Activated CD8-positive, alpha-beta memory T cell treated with anti-CD3 and anti-CD28 coated beads, Interleukin-2, amount 50 U/mL, for 24 hours (primary cell): ENCODE measurements around the gene BAG3.
"Not testable (repeated sequence)": the region's sequence is repeated elsewhere in the genome, so short reads cannot be mapped to it uniquely, and the experiment has no call there.

Experiments
- DNase-seq: peaks from one replicate; pipeline ENCODE4 v3.0.0-alpha.2; 2020; ENCODE audit errors: extremely low read depth

The BAG3 gene

DNA sequence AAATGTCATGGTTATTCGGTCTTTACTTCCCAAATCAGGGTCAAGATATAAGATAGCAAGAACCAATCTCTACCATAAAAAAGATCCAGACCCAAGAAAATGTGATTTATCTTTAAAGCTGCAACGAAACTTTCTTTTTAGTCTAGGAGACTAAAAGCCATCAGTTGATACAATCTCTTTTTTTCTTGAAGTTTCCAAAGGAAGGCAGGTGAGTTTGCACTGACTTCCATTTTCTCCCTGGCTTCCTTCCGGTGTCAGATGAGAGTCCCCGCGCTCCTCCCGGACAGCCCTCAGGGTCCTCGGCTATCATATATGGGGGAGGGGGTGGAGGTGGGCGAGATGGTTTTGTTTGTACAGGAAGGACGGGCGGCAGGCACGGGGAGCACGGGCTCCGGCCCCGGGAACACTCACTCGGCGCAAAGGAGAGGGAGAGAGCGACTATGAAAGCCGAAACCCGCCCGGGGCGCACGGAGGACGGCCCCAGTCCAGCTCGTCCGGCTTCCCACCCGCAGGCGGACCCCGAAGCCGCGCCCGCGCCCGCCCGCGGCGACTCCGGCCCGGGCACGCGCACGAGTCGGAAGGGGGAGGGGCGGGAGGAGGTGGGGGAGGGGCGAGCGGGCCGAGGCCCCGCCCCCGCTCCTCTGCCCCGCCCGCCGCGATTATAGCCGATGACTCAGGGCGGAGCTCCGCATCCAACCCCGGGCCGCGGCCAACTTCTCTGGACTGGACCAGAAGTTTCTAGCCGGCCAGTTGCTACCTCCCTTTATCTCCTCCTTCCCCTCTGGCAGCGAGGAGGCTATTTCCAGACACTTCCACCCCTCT, at the start of gene BAG3:
Gene BAG3, plus strand, starts transcription at position 689 of the 822 bp plus-strand sequence. CDS start 296 bp downstream, outside the sequence.
- DNase-seq = peak; percentile 41

DNA sequence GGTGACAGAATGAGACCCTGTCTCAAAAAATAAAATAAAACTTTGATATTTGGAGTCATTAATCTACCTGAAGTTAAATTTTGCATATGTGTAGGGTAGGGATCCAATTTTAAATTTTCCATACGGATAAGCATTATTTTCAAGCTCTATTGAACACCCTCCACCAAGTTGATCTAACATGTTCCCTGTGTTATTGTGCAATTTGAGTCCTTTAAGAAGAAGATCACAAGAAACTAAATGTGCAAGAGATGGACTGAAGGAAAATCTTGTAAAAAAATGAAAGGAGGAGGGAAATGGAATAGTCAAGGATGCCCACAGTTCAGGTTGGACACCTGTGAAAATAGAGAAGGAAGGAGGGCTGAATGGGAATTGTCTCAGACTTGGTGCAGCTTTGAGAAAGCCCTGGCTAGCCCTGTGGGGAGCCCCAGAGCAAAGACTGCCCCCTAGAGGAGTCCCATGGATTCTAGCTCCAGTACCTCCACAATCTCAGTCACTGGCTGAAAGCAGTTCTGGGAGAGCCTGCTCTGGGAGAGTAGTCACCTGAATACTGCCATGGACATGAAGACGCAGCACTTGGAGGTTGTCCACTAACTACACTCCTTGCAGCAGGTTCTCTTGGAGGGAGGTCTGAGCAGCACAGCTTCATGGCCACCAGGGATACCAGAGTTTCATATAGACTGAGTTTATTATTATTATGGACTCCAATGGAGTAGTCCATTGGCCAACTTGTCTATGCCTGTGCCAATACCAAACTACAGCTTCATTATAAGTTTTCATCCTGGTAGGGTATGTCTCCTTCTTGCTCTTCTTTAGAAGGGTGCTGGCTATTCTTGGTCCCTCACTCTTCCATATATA, 48.7 kb upstream of the BAG3 start:
- DNase-seq = no peak

DNA sequence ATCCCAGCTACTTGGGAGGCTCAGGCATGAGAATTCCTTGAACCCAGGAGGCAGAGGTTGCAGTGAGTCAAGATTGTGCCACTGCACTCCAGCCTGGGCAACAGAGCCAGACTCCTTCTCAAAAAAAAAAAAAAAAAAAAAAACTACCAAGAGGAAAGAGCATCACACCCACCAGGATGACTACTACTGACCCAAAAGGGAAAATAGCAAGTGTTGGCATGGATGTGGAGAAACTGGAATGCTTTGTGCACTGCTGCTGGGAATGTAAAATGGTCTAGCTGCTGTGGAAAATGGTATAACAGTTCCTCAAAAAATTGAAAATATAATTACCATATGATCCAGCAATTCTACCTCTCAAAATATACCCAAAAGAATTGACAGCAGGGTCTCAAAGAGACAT, 46.7 kb upstream of the BAG3 start:
- DNase-seq = no peak

DNA sequence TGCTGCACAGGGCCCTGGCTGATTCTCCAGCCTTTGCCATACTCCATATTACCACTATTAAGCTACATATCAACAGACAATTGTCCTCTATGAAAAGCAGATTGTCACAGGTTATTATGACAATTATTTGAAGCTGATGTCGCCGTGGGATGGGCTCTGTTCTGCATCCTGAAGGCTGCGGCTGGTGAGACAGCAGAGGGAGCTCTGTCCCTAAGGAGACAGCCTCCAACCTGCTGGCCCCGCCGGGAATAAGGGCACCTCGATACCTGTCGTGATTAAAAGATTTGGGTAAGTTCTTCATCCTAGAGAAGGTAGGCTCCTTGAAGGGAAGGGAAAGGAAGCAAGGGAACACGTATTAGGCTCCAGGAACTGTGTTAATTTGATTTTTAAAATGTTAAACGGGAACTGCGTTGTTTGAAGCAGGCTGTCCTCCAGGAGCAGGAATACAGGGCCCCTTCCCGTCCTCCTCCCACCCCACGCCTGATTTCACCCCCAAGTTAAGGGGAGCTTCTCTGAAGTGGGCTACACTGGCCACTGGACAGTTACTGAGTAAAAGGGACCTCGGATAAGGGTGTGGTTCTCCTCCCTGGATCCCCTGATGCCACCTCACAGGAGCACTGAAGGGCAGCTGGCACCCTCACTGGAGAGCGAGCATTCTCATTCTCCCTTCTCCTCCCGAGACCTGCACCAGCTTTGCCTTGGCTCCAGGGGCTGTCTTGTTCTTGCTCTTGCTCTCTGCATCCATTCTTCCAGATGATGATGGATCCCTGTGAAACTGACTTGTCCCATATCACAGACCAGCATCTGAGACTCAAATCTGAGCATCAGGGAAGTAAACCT, 42.6 kb upstream of the BAG3 start:
- no peak for DNase-seq

DNA sequence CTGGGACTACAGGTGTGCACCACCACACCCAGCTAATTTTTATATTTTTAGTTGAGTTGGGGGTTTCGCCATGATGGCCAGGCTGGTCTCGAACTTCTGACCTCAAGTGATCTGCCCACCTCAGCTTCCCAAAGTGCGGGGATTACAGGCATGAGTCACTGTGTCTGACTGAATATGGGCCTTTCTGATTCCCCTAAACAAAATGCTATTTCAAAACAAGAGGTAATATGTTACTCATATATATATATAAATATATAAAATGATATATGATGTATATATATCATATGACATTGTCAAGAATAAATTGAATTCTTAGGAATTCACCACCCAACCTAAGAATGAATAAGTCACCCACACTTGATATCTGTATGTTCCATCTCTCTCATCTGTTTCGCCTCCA, 41.7 kb upstream of the BAG3 start:
- DNase-seq = no peak

DNA sequence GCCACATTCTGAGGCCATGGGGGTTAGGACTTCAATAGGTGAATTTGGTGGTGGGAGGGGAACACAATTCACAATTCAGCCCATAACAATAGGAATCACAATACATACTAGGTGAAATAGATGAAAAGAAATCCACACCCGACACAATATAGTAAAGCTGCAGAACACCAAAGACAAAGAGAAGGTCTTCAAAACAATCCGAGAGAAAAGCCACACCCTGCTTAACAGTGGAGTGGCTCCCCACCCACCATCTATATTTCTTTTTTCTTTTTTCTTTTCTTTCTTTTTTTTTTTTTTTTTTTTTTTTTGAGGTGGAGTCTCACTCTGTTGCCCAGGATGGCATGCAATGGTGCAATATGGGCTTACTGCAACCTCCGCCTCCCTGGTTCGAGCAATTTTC, 39.7 kb upstream of the BAG3 start:
- no peak for DNase-seq

DNA sequence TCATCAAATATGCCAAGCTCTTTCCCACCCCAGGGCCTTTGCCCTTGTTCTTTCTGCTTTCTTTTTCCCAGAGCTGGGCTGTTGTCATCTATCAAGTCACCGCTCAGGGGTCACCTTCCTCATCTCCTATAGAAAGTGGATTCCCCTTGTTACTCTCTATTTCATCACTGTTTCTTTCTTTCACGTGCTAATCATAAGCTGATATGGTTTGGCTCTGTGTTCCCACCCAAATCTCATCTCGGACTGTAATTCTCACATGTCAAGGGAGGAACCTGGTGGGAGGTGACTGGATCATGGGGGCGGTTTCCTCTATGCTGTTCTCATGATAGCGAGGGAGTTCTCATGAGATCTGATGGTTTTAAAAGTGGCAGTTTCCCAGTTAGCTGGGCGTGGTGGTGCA, 37.4 kb upstream of the BAG3 start:
- DNase-seq = no peak

DNA sequence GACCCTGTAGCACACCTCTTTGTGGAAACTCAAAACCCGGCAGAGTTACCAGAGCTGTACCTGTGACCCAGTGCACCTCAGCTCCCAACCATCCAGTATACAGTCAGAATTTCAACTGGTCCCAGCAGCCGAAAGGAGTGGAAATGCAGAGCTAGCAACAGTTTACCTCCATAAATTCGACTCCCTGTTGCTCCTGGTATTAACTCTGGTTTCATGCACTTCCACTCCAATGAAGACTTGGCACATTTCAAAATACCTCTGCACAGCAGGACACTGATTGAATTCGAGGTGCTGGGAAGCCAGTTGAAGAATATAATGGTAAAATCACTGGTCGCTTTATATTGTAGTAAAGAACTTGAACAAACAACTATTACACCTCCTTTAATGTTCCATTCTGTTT, 36.5 kb upstream of the BAG3 start:
- DNase-seq = no peak

DNA sequence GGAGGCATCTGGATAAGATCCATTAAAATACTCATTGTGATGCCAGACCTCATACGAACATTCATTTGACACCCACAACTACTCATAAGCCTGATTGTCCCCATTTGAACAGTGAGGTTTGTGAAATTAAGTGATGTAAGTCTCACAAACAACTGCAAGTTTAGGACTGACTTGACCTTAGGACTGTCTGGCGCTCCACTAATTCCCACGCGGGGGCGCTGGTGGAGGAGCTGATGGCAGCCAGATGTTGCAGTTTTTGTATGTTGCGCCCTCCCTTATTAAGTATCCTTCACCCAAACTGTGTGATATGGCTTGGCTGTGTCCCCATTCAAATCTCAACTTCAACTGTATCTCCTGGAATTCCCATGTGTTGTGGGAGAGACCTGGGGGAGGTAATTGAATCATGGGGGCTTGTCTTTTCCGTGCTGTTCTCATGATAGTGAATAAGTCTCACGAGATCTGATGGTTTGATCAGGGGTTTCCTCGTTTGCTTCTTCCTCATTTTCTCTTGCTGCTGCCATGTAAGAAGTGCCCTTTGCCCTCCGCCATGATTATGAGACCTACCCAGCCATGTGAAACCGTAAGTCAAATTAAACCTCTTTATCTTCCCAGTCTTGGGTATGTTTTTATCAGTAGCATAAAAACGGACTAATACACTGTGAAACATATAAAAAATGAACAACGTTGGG, 34.2 kb upstream of the BAG3 start:
- no peak for DNase-seq

DNA sequence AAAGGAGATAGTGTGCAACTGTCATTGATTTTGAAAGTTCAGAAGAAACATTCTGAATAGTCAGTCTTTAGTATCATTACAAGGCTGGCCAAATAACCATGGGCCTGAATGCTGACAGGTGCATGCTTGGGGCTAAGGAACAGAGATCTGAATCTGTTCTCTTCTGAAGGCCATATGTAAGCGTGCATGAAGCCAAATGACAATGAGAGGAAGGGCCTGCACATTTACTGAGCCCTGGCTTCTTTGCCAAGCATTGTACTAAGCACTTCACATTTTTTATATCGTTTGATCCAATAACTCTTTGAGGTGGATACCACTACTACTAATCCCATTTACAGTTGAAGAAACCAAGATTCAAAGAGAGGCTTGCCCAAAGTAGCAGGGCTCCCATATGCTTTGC, 32.0 kb upstream of the BAG3 start:
- DNase-seq = no peak

DNA sequence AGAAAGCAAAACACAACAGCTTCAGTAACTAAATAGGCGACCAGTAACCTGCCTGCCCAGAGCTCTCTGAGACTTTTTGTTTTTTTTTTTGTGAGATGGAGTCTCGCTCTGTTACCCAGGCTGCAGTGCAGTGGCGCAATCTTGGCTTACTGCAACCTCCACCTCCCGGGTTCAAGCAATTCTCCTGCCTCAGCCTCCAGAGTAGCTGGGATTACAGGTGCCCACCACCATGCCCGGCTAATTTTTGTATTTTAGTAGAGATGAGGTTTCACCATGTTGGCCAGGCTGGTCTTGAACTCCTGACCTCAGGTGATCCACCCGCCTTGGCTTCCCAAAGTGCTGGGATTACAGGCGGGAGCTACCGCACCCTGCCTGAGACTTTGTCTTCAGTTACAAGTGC, 31.4 kb upstream of the BAG3 start:
- DNase-seq = not testable (repeated sequence)

DNA sequence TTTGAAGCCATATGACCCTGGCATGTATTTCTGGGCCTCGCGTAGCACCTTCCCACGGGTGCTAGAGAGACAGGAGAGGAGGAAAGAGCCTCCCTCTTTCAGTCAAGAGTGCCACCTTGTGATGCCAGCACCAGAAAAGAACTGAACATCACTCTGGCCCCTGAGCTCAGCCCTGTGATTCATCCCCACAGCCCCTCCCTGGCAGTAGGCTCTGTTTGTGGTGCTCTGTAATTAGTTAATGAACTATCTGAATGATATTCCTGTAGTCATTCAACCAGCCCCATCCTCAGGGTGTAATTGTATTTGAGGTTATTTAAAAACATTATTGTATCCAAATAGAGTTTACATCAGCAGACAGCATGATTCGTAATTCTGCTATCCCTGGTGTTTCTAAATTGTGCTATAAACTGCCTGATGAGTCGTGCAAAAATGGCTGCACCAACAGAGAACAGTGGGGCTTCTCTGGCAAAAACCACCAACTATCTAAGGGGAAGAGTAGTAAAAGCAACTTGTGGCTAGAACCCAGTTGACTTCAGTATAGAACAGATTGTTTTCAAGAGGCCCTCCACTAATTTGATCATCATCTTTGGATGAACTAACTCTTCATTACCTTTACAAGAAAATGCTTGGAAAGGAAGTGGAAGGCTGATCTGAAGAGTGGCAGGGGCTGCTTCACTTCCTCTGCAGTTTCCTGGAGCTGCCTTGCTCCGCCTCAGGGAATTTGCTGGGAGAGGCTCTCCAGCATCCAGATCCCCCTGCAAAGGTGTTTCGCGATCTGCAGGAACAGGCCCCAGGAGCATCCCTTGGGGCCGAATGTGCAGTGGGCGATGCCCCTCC, 30.7 kb upstream of the BAG3 start:
- no peak for DNase-seq

DNA sequence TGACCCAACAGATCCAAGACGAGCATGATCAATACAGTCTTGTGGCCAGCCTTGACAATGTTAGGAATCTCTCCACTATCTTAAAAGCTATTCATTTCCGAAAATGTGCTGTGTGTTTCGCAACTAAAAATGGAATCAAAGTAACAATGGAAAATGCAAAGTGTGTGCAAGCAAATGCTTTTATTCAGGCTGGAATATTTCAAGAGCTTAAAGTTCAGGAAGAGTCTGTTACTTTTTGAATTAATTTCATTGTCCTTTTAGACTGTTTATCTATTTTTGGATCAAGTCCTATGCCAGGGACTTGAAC, 30.1 kb upstream of the BAG3 start:
- no peak for DNase-seq

DNA sequence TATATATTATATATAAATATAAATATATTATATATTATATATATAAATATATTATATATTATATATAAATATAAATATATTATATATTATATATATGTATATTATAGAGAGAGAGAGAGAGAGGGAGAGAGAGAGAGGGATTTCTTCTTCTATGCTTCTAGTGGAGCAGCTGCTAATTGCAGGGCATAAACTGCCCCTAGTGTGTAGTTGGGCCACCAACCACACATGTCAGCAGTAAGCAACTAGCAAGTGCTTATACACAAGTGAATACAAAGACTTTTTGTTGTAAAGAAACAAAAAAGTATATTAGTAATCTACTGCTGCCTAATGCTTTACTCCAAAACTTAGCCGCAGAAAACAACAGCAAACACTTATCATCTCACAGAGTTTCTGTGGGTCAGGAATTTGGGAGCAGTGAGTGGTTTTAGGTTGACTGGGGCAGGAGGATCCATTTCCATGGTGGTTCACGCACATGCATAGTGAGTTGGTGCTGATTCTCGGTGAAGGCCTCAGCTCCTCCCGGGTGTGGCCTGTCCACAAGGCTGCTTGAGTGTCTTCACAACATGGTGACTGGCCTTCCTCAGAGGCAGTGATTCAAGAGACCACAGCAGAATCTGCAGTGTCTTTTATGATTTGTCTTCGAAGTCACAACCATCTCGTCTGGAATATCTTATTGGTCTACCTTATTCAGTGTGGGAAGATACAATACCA, 25.5 kb upstream of the BAG3 start:
- DNase-seq = no peak

DNA sequence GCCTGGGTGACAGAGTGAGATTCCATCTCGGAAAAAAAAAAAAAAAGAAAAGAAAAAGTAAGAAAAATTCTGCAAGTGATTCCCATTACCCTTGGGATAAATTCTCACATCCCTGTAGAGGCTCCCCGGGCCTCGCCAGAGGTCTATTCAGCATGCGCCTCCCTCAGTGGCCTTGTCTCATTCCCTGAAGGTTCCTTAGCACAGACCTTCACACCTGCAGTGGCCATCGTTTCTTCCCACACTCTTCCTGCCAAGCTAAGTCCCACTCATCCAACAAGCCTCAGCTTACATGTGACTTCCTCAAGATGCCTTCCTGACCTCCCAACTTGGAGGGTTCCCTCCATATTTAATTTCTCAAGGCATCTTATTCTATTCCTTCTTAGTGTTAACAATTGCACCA, 20.9 kb upstream of the BAG3 start:
- DNase-seq = no peak

DNA sequence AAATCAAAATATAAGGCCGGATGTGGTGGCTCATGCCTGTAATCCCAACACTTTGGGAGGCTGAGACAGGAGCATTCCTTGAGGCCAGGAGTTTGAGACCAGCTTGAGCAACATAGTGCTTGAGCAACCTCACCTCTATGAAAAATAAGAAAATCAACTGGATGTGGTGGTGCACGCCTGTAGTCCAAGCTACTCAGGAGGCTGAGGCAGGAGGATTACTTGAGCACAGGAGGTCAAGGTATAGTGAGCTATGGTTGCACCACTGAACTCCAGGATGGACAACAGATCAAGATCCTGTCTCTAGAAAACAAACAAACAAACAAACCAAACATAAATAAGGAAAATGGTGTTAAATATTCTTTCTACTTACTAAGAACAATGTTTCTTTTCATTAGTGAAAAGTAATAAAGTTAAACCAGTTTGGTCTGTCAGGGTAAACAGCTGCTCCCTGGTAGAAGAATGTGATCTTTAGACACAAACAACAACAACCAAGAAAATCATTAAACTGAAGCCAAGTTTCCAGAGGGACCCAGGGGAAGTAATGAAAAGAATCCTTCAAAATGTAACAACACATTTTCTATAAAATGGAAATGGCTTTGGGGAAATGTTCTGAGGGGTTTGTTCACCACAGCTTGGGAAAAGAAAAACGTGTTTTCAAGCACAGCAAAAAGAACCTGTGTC, 17.5 kb upstream of the BAG3 start:
- DNase-seq = no peak

DNA sequence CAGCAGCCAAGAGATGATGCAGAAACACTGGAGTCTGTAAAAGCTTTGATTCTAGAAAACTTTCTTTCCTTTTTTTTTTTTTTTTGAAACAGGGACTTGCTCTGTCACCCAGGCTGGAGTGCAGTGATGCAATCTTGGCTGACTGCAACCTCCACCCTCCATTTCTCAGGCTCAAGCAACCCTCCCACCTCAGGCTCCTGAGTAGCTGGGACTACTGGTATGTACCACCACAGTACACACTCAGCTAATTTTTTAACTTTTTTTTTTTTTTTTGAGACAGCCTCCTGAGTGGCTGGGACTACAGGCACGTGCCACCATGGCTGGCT, 17.0 kb upstream of the BAG3 start:
- DNase-seq = no peak

DNA sequence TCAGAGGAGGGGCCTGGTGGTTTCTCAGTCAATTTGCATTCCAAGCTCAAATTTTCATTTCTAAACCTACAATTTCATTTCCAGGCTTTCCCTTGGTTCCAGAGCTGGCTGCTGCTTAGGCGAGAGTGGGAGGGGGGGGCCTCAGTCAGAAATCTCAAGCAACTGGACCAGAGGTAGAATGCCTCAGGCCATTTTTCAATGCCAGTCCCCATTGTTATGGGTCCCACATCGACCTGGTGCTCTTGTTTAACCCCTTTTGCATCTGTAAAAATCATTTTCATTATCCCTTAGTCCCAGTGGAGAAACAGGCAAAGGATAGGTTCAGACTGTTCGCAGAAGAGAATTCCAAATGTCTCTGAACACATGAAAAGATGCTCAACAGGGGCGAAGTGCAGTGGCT, 13.5 kb upstream of the BAG3 start:
- no peak for DNase-seq

DNA sequence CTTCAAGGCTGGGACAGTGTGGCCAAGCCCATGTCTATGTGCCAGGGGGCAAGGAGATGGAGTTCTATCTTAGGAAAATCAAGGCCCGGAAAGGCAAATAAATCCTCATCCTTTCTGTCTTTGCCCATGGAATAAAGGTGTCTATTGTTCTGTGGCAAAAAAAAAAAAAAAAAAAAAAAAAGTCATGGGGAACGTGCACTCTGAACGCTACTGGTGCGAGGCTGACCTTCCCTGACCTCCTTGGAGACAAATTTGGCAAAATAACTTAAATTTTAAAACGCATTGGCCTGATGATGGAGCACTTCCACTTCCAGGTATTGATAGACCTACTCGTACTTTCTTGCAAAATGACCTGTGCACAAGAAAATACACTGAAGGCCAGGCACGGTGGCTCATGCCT, 12.2 kb upstream of the BAG3 start:
- DNase-seq = no peak

DNA sequence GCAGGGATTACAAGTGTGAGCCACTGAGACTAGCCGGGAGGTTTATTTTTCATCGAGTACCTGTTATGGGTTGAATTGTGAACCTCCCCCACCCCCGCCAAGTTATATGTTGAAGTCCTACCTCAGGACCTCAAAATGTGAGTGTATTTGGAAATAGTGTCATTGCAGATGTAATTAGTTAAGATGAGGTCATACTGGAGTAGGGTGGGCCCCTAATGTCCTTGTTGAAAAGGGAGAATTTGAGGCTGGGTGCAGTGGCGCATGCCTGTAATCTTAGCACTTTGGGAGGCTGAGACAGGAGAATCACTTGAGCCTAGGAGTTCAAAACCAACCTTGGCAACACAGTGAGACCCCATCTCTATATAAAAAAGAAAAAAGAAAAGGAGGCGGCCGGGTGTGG, 10.8 kb upstream of the BAG3 start:
- no peak for DNase-seq
